ENCODE data around the gene ITGA7. TPM values are rescaled to one million over a fixed set of nuclear protein-coding genes. Genes with fewer than 3 reads are reported as not detected.

ITGA7 gene
- total RNA-seq, 1 donor from 2014 or later: 25.1 TPM

DNA sequence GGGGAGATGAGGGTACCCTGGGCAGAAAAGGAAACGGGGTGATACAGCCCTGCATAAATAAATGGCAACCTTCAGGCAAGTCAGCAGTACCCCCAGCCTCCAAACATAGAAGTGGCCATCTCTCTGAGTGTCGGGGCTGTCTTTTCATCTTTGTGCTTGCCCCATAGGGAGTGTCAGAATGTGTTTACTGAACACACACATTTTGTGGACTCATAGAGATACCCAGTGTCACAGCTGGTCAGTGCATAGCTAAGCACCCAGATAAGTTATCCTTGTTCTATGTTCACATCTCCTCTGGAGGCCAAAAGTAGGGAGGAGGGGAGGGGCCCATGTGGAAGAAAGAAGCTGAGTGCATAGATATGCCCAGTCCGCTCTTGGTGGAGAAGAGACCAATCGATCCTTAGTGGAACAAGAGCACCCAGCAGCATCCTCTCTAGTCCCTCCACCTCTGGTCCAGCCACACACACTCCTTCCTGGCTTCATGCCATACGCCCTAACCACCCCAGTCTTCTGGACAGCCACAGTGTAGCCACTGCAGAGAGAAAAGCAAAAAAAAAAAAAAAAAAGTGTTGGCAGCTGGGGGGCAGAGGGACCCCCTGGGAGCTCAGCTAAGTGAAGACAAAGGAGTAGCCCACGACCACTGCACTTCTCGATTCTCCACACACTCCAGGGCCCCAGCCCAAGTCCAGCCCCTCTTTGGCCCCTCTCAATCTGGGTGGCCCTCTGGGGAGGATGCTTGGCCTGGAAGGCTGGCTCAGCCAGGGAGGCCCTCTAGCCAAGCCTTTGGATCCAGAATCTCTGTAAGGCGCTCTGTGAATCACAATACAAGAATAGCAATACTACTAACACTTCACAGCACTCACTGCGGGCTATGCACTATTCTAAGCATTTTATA, 2.6 kb downstream of the ITGA7 start:
- no peak overlapping the region for H3K27ac Mint-ChIP-seq
- no peak for DNase-seq (ENCODE audit: low spot score, unreplicated experiment)
- H3K9me3 Mint-ChIP-seq (ENCODE audit: low read depth): no peaks in the 10 kb centered on the region
- no peaks in the 10 kb centered on the region for H3K36me3 Mint-ChIP-seq (ENCODE audit: insufficient read depth)
- TF ChIP-seq, protein P1, sequence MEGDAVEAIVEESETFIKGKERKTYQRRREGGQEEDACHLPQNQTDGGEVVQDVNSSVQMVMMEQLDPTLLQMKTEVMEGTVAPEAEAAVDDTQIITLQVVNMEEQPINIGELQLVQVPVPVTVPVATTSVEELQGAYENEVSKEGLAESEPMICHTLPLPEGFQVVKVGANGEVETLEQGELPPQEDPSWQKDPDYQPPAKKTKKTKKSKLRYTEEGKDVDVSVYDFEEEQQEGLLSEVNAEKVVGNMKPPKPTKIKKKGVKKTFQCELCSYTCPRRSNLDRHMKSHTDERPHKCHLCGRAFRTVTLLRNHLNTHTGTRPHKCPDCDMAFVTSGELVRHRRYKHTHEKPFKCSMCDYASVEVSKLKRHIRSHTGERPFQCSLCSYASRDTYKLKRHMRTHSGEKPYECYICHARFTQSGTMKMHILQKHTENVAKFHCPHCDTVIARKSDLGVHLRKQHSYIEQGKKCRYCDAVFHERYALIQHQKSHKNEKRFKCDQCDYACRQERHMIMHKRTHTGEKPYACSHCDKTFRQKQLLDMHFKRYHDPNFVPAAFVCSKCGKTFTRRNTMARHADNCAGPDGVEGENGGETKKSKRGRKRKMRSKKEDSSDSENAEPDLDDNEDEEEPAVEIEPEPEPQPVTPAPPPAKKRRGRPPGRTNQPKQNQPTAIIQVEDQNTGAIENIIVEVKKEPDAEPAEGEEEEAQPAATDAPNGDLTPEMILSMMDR (IDR thresholded peaks at IDR 0.05; ENCODE audit: unreplicated experiment): no peak
- H3K4me1 Mint-ChIP-seq (ENCODE audit: low read depth): peaks cover 14% of the 10 kb centered on the region
- H3K27me3 Mint-ChIP-seq: peaks cover 85% of the 10 kb centered on the region
- no peak overlapping the region for H3K4me3 Mint-ChIP-seq (ENCODE audit: low read depth)

GRCh38 chr12:55703901-55704761, 3.6 kb downstream of the ITGA7 start:
- TF ChIP-seq, protein P1 (IDR thresholded peaks at IDR 0.05; ENCODE audit: unreplicated experiment): no peak
- H3K4me1 Mint-ChIP-seq (ENCODE audit: low read depth): peaks cover 14% of the 10 kb centered on the region
- H3K4me3 Mint-ChIP-seq (ENCODE audit: low read depth): no peak overlapping the region
- no peak for DNase-seq (ENCODE audit: low spot score, unreplicated experiment)
- H3K9me3 Mint-ChIP-seq (ENCODE audit: low read depth): no peaks in the 10 kb centered on the region
- H3K27ac Mint-ChIP-seq: no peak overlapping the region
- H3K27me3 Mint-ChIP-seq: peaks cover 79% of the 10 kb centered on the region
- no peaks in the 10 kb centered on the region for H3K36me3 Mint-ChIP-seq (ENCODE audit: insufficient read depth)

- DNase-seq (ENCODE audit: low spot score, unreplicated experiment): no peak
- Mint-ChIP-seq H3K4me3 (ENCODE audit: low read depth) (no peak overlapping the region), H3K36me3 (ENCODE audit: insufficient read depth) (no peaks in the 10 kb centered on the region), H3K27me3 (peaks cover 73% of the 10 kb centered on the region), H3K27ac (no peak overlapping the region), H3K4me1 (ENCODE audit: low read depth) (peaks cover 12% of the 10 kb centered on the region), H3K9me3 (ENCODE audit: low read depth) (no peaks in the 10 kb centered on the region)
- TF ChIP-seq, protein P1 (IDR thresholded peaks at IDR 0.05; ENCODE audit: unreplicated experiment): no peak
Measured at GRCh38 chr12:55703288-55703687, 4.4 kb downstream of the ITGA7 start.

GRCh38 chr12:55702861-55703260, 4.8 kb downstream of the ITGA7 start:
- Mint-ChIP-seq H3K9me3 (ENCODE audit: low read depth) (no peaks in the 10 kb centered on the region), H3K36me3 (ENCODE audit: insufficient read depth) (no peaks in the 10 kb centered on the region), H3K27ac (no peak overlapping the region), H3K4me3 (ENCODE audit: low read depth) (no peak overlapping the region), H3K27me3 (peaks cover 72% of the 10 kb centered on the region), H3K4me1 (ENCODE audit: low read depth) (peaks cover 12% of the 10 kb centered on the region)
- DNase-seq (ENCODE audit: low spot score, unreplicated experiment): no peak
- TF ChIP-seq, protein P1 (IDR thresholded peaks at IDR 0.05; ENCODE audit: unreplicated experiment): no peak

All from progenitor cell of endocrine pancreas (in vitro differentiated cells).